Epidermal melanocyte (primary cell): Measurements from ENCODE around the gene OSBPL6.

Experiments
- DNase-seq: peaks from one replicate; pipeline ENCODE4 v3.0.0; 2011; ENCODE audit warnings: low spot score; ENCODE audit not compliant: insufficient read length

Gene OSBPL6

DNA sequence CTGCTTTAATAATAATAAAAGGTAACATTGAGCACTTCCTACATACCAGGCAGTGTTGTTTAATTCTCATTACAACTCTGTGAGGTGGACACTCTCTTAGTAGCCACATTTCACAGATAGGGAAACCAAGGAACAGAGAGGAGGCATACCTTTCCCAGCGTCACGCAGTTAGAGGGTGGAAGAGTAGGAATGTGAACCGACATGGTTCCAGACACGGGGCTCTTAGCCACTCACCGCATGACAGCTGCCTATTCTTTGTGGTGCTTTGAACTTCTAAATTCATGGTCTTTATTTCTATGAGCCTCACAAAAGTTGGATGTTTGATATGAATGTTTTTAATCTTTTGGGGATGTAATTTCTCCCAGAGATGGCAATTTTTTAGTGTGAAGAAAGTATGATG, 76.0 kb downstream of the OSBPL6 start:
- no peak for DNase-seq

DNA sequence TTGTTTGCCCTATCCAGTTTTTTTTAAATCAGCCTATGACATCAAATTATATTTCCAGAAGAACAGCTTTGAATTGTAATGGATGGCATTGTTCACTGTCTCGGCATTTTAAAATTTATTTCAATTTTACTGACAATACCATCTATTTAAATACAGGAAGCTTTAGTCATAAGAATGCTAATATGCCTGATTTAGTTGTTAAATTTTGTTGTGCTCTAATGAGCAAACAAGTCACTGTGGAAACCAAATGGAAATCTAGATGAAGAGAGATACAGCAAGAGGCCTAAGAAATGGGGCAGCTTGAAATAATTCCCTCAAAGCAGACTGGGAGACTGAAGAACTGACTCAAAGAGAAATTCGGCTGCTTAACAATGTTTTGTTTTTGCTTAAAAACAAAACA, 76.8 kb downstream of the OSBPL6 start:
- DNase-seq: no peak

DNA sequence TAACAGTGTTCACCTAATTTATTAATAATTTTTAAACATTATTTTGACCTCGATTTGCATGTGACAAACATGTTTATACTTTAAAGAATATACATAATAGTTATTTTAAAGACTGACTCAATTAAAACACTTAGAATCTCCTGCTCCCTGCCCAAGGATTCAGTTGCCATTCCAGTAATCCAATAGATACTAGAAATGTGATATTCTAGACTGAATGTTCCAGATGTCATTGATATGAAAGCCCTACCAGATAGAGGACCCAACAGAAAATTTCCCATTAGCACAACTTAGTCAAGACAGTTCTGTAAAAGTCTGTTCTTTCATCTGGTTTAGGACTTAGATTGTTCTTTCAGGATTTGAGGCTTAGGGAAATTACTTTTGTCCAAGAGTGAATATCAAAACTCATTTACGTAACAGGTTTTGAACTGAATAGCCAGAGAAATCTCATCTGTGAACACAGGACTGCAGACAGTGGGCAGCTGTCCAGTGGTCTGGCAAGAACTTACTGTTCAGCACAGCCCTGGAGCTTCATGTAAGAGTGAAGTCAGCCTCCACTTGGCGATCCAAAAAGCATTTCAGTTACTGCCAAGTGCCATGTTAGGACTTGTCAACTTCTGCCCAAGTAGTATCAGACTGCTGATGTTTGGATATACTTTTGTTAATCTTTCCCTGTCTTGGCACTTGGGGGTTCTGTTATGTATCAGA, 77.5 kb downstream of the OSBPL6 start:
- no peak for DNase-seq

GRCh38 chr2:178273787-178274360, 79.6 kb downstream of the OSBPL6 start:
- DNase-seq: no peak

DNA sequence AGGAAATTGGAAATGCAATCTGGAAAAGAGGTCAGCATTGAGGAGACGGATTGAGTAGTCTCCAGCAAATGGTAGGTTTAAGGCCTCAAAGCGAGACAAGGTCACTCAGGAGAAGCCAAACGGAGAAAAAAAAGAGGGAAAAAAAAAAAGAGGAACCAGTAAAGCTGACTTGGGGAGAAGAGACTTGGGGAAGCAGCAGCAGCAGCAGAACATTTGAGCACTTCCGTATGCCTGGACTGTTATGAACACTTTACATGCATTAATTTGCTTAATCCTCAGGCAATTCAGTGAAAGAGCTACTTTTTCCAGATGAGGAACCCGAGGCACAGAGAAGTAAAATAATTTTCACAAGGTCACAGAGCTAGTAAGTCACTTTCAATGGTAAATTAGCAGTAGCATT, 81.3 kb downstream of the OSBPL6 start:
- no peak for DNase-seq

DNA sequence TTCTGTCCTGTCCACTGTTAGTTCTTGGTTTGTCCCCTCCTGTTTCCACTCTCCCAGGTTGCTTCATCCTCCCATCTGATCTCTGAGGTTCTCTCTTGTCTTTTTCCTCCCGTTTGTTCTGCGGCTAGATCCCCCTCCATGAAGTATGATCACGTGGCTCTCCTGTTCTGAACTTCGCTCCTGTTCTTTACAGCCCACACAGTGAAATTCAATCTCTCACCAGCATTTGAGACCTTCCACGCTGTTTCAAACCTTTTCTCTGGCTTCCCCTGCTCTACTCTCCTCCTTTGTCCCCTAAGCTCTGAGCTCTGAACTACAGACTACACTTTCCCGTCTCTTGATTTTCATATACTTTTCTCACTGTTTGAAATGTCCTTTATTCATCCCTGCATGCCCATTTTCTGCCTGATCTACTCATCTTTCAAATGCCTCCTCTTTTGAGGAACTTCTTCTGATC, 83.5 kb downstream of the OSBPL6 start:
- DNase-seq: no peak

DNA sequence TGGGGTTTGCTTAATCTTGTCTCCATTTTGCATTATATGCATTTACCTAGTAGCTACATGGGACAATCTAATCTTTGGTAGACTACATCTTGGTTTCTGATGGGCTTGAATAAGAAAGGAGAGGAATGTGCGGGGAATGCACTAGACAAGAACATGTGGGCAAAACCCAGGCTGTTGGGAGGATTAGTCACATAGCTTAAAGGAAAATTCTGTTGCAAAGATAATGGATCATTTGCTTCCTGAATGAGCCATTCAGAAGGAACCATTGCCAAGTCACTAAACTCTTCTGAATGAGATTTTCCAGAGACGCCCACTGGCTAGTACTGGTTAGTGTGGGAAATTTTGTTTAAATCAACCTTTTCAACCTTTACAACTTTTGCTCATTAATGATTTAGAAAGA, 84.8 kb downstream of the OSBPL6 start:
- peak; percentile 28 for DNase-seq

- DNase-seq: no peak
Measured at GRCh38 chr2:178279636-178280035, 85.3 kb downstream of the OSBPL6 start.

- peak; percentile 33 for DNase-seq
Measured at GRCh38 chr2:178280244-178280852, 86.0 kb downstream of the OSBPL6 start.

GRCh38 chr2:178282075-178282815, 87.9 kb downstream of the OSBPL6 start:
- DNase-seq: no peak

GRCh38 chr2:178283341-178283918, 89.1 kb downstream of the OSBPL6 start:
- no peak for DNase-seq

DNA sequence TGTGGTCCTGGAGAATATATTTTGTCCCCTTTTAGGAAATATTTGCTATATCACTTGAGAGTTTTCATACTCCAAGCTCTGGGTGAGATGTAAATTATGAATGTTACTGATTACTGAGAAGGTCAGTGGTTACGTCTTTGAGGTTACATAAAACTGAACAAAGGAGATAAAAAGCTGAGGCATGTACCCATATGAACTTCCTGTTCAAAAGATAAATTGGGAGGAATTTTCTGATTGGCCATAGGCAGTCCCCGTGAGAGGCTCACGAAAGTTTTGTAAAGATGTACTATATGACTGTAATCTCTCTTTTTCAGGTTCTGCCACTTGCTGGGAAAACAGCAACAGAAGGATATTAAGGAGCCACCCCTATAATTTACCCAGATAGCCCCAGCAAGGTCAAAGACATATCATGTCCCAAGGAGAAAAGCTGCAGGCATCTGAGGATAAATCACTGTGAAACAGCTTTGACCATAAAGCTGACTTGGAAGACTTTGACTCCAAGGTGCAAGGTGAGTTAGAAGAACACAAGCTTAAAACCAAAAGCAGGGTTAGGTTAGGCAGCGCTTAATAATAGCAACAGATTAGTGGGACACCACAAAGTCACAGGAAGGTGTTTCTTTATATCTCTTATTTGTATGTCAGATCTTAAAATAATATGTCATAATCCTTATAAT, 90.4 kb downstream of the OSBPL6 start:
- DNase-seq: no peak

DNA sequence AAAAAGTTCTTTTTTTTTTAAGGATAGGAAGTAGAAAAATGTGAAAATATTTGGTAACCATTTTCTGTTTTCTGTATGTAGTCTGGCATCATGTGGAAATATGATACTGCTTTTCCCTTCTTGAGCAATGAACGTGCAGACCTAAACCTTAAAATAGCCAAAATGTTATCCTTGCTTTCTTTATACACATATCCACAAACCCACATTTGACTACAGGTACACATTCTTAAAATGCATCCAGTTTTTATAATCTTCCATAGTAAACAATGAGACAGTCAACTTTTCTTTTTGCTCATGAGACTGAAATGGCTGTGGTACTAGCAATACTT, 90.9 kb downstream of the OSBPL6 start:
- DNase-seq: no peak

- DNase-seq: no peak
Measured at GRCh38 chr2:178286636-178287035, 92.3 kb downstream of the OSBPL6 start.

DNA sequence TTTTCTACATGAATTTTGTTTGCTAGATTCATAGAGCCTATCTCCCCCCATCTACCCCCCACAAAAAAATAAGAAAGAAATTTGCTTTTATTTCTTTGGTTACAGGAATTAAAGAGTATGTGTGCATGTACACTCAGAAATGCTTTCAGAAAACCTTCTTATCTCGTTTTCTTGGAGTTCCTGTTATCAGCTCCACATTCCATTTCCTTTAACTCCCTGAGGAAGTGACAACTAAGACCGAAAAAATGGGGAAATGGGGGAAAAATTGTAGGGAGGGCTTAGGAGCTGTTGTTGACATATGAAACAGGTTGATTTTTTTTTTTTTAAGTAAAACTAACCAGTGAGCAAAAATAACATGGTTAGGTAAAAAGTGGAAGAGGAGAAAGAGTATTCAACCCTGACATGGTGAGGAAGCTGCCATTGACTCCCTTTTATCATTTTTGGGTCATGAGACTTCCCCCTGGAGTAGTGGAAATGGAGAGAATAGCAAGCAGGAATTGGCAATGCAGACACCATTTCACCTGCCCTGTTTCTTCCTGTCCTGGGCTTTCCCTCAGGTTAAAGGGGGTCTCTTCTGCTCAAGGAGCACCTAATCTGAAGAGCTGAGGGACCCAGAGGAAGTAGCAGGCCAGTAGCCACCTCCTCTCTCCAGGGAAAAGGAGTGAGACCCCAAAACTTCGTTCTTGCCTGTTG, 93.5 kb downstream of the OSBPL6 start:
- no peak for DNase-seq

GRCh38 chr2:178291703-178292102, 97.4 kb downstream of the OSBPL6 start:
- no peak for DNase-seq

GRCh38 chr2:178292586-178292985, 98.3 kb downstream of the OSBPL6 start:
- DNase-seq: no peak

DNA sequence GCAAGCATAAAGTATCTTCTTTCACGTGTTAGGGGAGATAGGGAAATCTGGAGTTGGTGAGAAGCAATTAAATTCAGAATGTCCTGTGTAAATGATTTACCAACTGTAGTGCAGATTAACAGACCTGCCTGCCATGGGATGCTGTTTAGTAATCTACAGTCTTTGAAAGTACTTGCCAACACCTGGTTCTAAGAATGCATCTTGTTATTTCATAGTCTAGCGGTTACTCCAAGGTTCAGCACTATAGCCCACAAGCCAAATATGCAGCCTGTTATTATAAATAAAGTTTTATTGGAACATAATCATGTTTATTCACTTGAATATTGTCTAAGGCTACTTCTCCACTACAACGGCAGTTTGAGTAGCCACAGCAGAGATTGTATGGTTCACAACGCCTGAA, 100.8 kb downstream of the OSBPL6 start:
- no peak for DNase-seq

- no peak for DNase-seq
Measured at GRCh38 chr2:178295906-178296305, 101.6 kb downstream of the OSBPL6 start.

GRCh38 chr2:178296394-178297090, 102.2 kb downstream of the OSBPL6 start:
- no peak for DNase-seq
